Caco-2 (cell line): ENCODE data around the gene AOC3. TPM values are rescaled to one million over a fixed set of nuclear protein-coding genes. Genes with fewer than 3 reads are reported as not detected.
A peak's percentile ranks its signal among the peaks of the same experiment; 100 is the strongest.

ENCODE experiments used
- BruUV-seq: library from RNA; stranded (reverse); fragments of 400-500 nt; replicated peaks from 2 replicates; lab custom pipeline; 2021; lab: Mats Ljungman, UMichigan
- CTCF ChIA-PET: fragments of 300-600 bp; sonication (Branson Sonifier 250); formaldehyde crosslinking; loops from one replicate; lab custom pipeline; 2022; ENCODE audit warnings: antibody characterized with exemption; lab: Charles Lee
- POLR2A ChIA-PET: fragments of 300-600 bp; sonication (Branson Sonifier 250); formaldehyde crosslinking; loops from one replicate; lab custom pipeline; 2022; ENCODE audit warnings: antibody characterized with exemption; lab: Charles Lee
- DNase-seq, 2 experiments: peaks; one replicate each; pipeline versions ENCODE4 v3.0.0 to v3.0.0-alpha.2; 2020 to 2022
- H3K27me3 ChIP-seq: replicated peaks from 2 replicates; pipeline ENCODE4 v1.6.0; 2011; ENCODE audit warnings: low read length; ENCODE audit not compliant: control insufficient read depth, insufficient read depth
- H3K36me3 ChIP-seq: 2 replicates; pipeline ENCODE4 v1.5.1; 2011; ENCODE audit warnings: low read length; ENCODE audit not compliant: control insufficient read depth, insufficient read depth
- H3K4me1 ChIP-seq: fragments of 250-450 bp; sonication (Bioruptor Pico); 2 replicates; pipeline ENCODE4 v1.5.1; 2020; ENCODE audit warnings: mild to moderate bottlenecking
- H3K4me3 ChIP-seq: 2 replicates; pipeline ENCODE4 v1.5.1; 2011; ENCODE audit warnings: low read depth, mild to moderate bottlenecking, control low read depth, low read length
- H3K9me3 ChIP-seq: fragments of 250-450 bp; sonication (Bioruptor Pico); 2 replicates; pipeline ENCODE4 v1.5.1; 2020; ENCODE audit warnings: mild to moderate bottlenecking, moderate library complexity
- H3K27ac Mint-ChIP-seq: one replicate; pipeline ENCODE4 v1.8.0; 2022; ENCODE audit warnings: mixed read lengths; ENCODE audit not compliant: unreplicated experiment
- H3K27me3 Mint-ChIP-seq: one replicate; pipeline ENCODE4 v1.8.0; 2022; ENCODE audit warnings: mixed read lengths; ENCODE audit not compliant: insufficient read depth, unreplicated experiment
- H3K36me3 Mint-ChIP-seq: one replicate; pipeline ENCODE4 v1.8.0; 2022; ENCODE audit warnings: mild to moderate bottlenecking, mixed read lengths; ENCODE audit not compliant: insufficient read depth, unreplicated experiment
- H3K4me1 Mint-ChIP-seq: one replicate; pipeline ENCODE4 v1.8.0; 2022; ENCODE audit warnings: low read depth, mixed read lengths; ENCODE audit not compliant: unreplicated experiment
- H3K4me3 Mint-ChIP-seq: one replicate; pipeline ENCODE4 v1.8.0; 2022; ENCODE audit warnings: mild to moderate bottlenecking, moderate library complexity, mixed read lengths; ENCODE audit not compliant: unreplicated experiment
- H3K9me3 Mint-ChIP-seq: one replicate; pipeline ENCODE4 v1.8.0; 2022; ENCODE audit warnings: mixed read lengths; ENCODE audit not compliant: unreplicated experiment
- intact Hi-C: fragments of 100-400 bp; cut with micrococcal nuclease; formaldehyde crosslinking; loops from one replicate; pipeline ENCODE4 v1.10.0; 2022; ENCODE audit not compliant: unreplicated experiment
- total RNA-seq: library from RNA; stranded (reverse); gene quantifications from 2 replicates; pipeline ENCODE4 v1.2.3, GENCODE V29; 2022
- TF ChIP-seq, protein P1 (sequence below), 2 experiments: fragments of 200-600 bp in 1 of 2; IDR thresholded peaks; 1 replicate in 1 of 2; 2 replicates in 1 of 2; pipeline versions ENCODE4 v1.5.1 to v1.8.0; 2011 to 2022; ENCODE audit warnings: antibody characterized with exemption in 1 of 2, control low read depth in 1 of 2, inconsistent platforms in 1 of 2, low read depth in 1 of 2, low read length in 1 of 2, mild to moderate bottlenecking in 1 of 2, moderate library complexity in 1 of 2; ENCODE audit not compliant: insufficient read depth in 1 of 2, severe bottlenecking in 1 of 2, unreplicated experiment in 1 of 2

Gene AOC3
- total RNA-seq, 1 experiment from 2014 or later, result 0.93 TPM

DNA sequence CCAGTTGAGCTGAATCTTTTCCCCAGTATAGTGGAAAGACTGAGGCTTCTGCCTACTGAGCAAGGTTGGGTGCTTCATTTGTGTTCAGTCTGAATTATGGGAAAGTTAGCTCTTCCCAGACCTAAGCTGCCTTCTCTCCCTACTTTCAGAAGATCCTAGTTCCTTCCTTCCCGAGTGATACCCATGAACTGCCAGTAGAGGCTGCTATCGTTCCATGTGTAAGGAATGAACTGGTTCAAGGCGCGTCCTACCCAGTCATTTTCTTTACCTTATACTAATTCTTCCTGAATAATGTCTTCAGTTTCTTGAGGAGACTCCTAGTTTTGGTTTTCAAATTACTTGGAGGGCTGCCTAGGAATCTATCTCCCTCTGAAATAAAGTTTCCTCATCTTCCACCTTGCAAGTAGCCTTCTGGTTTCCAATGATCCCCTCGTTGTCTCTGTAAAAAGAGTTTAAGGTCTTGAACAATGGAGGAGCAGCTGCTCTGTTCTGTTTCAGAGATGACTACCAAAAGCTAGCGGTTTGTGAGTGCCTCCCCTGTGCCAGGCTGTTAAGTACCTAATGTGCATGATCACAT is 7.6 kb upstream of the AOC3 start:
- DNase-seq, result peak in 1 of 2 experiments; percentile 70
- CTCF ChIA-PET, result interaction anchor here (0.5 to 2.9 kb wide), 12 partner anchors 10 to 221 kb away, joined by 3 to 25 read pairs (median 4); partner anchors contain the start of genes BECN1, PSME3 and RPL27

DNA sequence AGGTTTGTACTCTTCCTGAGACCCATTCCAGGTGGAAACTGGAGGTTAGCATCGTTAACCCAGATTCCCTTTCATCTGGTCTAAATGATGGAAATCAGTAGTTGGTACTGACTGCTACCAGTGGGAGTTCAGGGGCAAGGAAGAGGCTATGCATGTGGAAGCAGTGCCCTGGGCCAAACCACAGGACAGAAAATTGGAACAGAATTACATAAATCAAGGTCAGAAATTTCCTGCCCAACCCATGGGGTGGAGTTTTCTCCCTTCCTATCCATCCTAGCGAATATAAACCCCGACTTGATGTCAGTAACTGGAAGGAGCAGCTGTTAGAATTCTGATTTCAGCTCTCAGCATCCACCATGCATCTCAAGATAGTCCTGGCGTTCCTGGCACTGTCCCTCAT is 6.7 kb upstream of the AOC3 start, which contains the start of gene AOC2:
Gene AOC2, plus strand, starts transcription at position 310 of the 400 bp plus-strand sequence. Its CDS starts 47 bp downstream, at position 357.
- intact Hi-C loops, result no loop called here
- Mint-ChIP-seq H3K4me3 (no peak within 1 kb of the TSS), H3K36me3 (peaks cover 67% of the 10 kb centered on the region), H3K27me3 (no peaks in the 10 kb centered on the region), H3K4me1 (no peaks in the 10 kb centered on the region), H3K27ac (no peak within 1 kb of the TSS), H3K9me3 (no peaks in the 10 kb centered on the region)
- H3K4me3 ChIP-seq, result no peak within 1 kb of the TSS
- ChIA-PET POLR2A (no interaction called here), CTCF (interaction anchor here (1.6 to 2.9 kb wide), 3 partner anchors 20 to 94 kb away, joined by 7 to 25 read pairs (median 10); partner anchors contain the start of gene BECN1)
- H3K4me1 ChIP-seq, result no peaks in the 10 kb centered on the region
- H3K9me3 ChIP-seq, result no peaks in the 10 kb centered on the region
- TF ChIP-seq, protein P1, sequence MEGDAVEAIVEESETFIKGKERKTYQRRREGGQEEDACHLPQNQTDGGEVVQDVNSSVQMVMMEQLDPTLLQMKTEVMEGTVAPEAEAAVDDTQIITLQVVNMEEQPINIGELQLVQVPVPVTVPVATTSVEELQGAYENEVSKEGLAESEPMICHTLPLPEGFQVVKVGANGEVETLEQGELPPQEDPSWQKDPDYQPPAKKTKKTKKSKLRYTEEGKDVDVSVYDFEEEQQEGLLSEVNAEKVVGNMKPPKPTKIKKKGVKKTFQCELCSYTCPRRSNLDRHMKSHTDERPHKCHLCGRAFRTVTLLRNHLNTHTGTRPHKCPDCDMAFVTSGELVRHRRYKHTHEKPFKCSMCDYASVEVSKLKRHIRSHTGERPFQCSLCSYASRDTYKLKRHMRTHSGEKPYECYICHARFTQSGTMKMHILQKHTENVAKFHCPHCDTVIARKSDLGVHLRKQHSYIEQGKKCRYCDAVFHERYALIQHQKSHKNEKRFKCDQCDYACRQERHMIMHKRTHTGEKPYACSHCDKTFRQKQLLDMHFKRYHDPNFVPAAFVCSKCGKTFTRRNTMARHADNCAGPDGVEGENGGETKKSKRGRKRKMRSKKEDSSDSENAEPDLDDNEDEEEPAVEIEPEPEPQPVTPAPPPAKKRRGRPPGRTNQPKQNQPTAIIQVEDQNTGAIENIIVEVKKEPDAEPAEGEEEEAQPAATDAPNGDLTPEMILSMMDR (IDR thresholded peaks at IDR 0.05; ENCODE audit: insufficient read depth in 1 of 2, low read depth in 1 of 2, low read length in 1 of 2, severe bottlenecking in 1 of 2, unreplicated experiment in 1 of 2), result no peak
- BruUV-seq, result no TSS peak
- DNase-seq, result peak in 1 of 2 experiments; percentile 4
- H3K36me3 ChIP-seq, result peaks cover 4% of the 10 kb centered on the region
- H3K27me3 ChIP-seq, result no peaks in the 10 kb centered on the region

More for the DNA sequence above, 7.6 kb upstream of the AOC3 start:
- no peaks in the 10 kb centered on the region for H3K9me3 Mint-ChIP-seq
- no TSS peak for BruUV-seq
- Histone ChIP-seq H3K9me3 (no peaks in the 10 kb centered on the region), H3K4me1 (no peaks in the 10 kb centered on the region), H3K4me3 (no peak overlapping the region), H3K27me3 (no peaks in the 10 kb centered on the region), H3K36me3 (peaks cover 6% of the 10 kb centered on the region)
- H3K36me3 Mint-ChIP-seq, result peaks cover 75% of the 10 kb centered on the region
- H3K4me3 Mint-ChIP-seq, result no peak overlapping the region
- no peak overlapping the region for H3K27ac Mint-ChIP-seq
- POLR2A ChIA-PET, result interaction anchor here (0.6 to 1.9 kb wide), 2 partner anchors 86 to 155 kb away, joined by 3 to 5 read pairs; partner anchors contain the start of gene RPL27
- H3K4me1 Mint-ChIP-seq, result no peaks in the 10 kb centered on the region
- H3K27me3 Mint-ChIP-seq, result no peaks in the 10 kb centered on the region
- intact Hi-C loops, result loop anchor here (1.0 kb wide), 4 partner anchors 19 to 155 kb away; partner anchors contain the start of genes BECN1 and RPL27
- TF ChIP-seq, protein P1 (IDR thresholded peaks at IDR 0.05; ENCODE audit: insufficient read depth in 1 of 2, low read depth in 1 of 2, low read length in 1 of 2, severe bottlenecking in 1 of 2, unreplicated experiment in 1 of 2), result peak; percentile 96 to 99

DNA sequence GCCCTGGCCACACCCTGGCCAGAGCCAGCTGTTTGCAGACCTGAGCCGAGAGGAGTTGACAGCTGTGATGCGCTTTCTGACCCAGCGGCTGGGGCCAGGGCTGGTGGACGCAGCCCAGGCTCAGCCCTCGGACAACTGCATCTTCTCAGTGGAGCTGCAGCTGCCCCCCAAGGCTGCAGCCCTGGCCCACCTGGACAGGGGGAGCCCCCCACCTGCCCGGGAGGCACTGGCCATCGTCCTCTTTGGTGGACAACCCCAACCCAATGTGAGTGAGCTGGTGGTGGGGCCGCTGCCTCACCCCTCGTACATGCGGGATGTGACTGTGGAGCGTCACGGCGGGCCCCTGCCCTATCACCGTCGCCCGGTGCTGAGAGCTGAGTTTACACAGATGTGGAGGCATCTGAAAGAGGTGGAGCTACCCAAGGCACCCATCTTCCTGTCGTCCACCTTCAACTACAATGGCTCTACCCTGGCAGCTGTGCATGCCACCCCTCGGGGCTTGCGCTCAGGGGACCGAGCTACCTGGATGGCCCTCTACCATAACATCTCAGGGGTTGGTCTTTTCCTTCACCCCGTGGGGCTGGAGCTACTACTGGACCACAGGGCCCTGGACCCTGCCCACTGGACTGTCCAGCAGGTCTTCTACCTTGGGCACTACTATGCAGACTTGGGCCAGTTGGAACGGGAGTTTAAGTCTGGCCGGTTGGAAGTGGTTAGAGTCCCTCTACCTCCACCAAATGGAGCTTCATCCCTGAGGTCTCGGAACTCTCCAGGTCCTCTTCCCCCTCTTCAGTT is 6.0 kb upstream of the AOC3 start:
- H3K36me3 Mint-ChIP-seq, result peaks cover 60% of the 10 kb centered on the region
- H3K4me3 ChIP-seq, result no peak overlapping the region
- H3K4me3 Mint-ChIP-seq, result no peak overlapping the region
- no peaks in the 10 kb centered on the region for H3K27me3 Mint-ChIP-seq
- no TSS peak for BruUV-seq
- no peak overlapping the region for H3K27ac Mint-ChIP-seq
- H3K4me1 ChIP-seq, result no peaks in the 10 kb centered on the region
- DNase-seq, result no peak
- TF ChIP-seq, protein P1 (IDR thresholded peaks at IDR 0.05; ENCODE audit: insufficient read depth in 1 of 2, low read depth in 1 of 2, low read length in 1 of 2, severe bottlenecking in 1 of 2, unreplicated experiment in 1 of 2), result no peak
- ChIA-PET CTCF (interaction anchor here (1.1 to 2.9 kb wide), 5 partner anchors 21 to 153 kb away, joined by 4 to 25 read pairs (median 9); partner anchors contain the start of genes BECN1 and RPL27), POLR2A (no interaction called here)
- H3K9me3 ChIP-seq, result no peaks in the 10 kb centered on the region
- no peaks in the 10 kb centered on the region for H3K9me3 Mint-ChIP-seq
- intact Hi-C loops, result no loop called here
- peaks cover 4% of the 10 kb centered on the region for H3K36me3 ChIP-seq
- no peaks in the 10 kb centered on the region for H3K4me1 Mint-ChIP-seq
- no peaks in the 10 kb centered on the region for H3K27me3 ChIP-seq
